Spleen (tissue), 7 donors: ENCODE data around the gene TMEM222.

Experiments
- CTCF ChIP-seq, 11 experiments: fragments of 200-600 bp in 7 of 11; fragments of 450-650 bp in 4 of 11; sonication (generic) in 4 of 11; IDR thresholded peaks in 8 of 11; conservative IDR thresholded peaks in 3 of 11; 1 replicate in 7 of 11; 2 replicates in 4 of 11; pipeline versions ENCODE4 v1.4.0 to v1.8.0; 2016 to 2021; ENCODE audit warnings: antibody characterized with exemption in 11 of 11, inconsistent platforms in 4 of 11, mild to moderate bottlenecking in 1 of 11
- POLR2AphosphoS5 ChIP-seq, 3 donors: sonication (generic); formaldehyde crosslinking; IDR thresholded peaks; one replicate each; pipeline ENCODE4 v1.5.1; 2017; ENCODE audit warnings: antibody characterized with exemption in 3 of 3
- donor health status: DM: no; HTN: no; CAD: no; lungs with moderate emphysema.
- donor health status: DM: no; HTN: no; CAD: no.
- donor health status: DM: no; HTN: no; CAD: no.

GRCh38 chr1:27331426-27331825, 9.5 kb downstream of the TMEM222 start:
- no peak for TF ChIP-seq CTCF (IDR thresholded peaks at IDR 0.05 in 8 of 11, conservative IDR thresholded peaks at IDR 0.05 in 3 of 11)
- no peak for TF ChIP-seq POLR2AphosphoS5 (IDR thresholded peaks at IDR 0.05)
